Measurements from ENCODE around the gene ENGASE. TPM values are rescaled to one million over a fixed set of nuclear protein-coding genes. Genes with fewer than 3 reads are reported as not detected.

The ENGASE gene
- total and polyA plus RNA-seq, 2 of the 4 experiments (the other 2 are of a cell fraction), result 3.9 to 12.1 TPM

DNA sequence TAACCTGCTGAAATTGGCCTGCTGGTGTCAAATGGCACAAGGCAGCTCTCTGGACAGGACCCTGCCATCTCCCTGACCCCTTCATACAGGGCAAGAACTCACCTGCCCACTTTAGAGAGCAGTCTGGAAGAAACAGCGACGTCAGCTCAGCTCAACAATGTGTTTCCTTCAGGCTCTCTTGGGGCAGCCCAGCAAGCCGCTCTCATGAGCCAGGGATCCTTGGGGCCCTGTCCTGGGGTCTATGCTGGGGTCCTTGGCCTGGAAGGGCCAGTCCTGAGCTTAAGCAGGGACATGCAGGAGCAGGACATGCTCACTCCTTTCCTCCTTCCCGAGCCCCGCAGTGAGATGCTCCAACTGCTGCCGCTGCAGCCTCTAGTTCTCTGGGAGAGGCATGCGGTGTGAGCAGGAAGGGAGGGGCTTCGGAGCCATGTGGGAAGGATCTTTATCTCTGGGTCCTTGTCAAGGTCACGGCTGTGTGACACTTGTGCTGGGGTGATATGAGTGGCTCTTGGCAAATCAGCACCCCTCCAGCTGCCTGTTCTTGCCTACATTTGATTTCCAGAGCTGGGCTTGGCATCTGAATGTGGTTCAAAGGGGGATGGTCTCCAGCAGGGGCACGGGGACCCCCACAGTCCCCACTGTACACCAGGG, 47.2 kb upstream of the ENGASE start:
- Histone ChIP-seq H4K8ac (ENCODE audit: low read depth in 2 of 2, low read length in 2 of 2) (peak overlapping the region; percentile 71 to 88; a peak in 3 of 4 replicates), H3K36me3 (ENCODE audit: control insufficient read depth, insufficient read depth, low read length) (no peaks in the 10 kb centered on the region), H2AK5ac (ENCODE audit: low read depth, low read length) (peak overlapping the region; percentile 96), H3K9me1 (ENCODE audit: insufficient read depth, low read length) (peaks cover 24% of the 10 kb centered on the region), H3K56ac (ENCODE audit: extremely low read depth, insufficient read depth, low read length) (no peak overlapping the region), H2BK120ac (ENCODE audit: low read depth, low read length) (peak overlapping the region; percentile 92), H2BK20ac (ENCODE audit: low read depth, low read length) (peak overlapping the region; percentile 93), H3K4ac (ENCODE audit: low read depth, low read length) (peak overlapping the region; percentile 82), H3K9me3 (ENCODE audit: control insufficient read depth, insufficient read depth, low read length) (no peaks in the 10 kb centered on the region), H3K27ac (ENCODE audit: insufficient read depth, low read length) (peak overlapping the region; percentile 18), H2BK5ac (ENCODE audit: low read depth, low read length, poor library complexity, severe bottlenecking) (peak overlapping the region; percentile 28), H3K79me1 (ENCODE audit: low read depth in 1 of 2, low read length in 2 of 2) (peaks cover 7 to 31% of the 10 kb centered on the region in 2 experiments; a peak in 2 of 4 replicates), H3K9ac (ENCODE audit: low read depth, low read length) (peak overlapping the region; percentile 0; the same call in 1 of the 2 replicates), H2BK15ac (ENCODE audit: low read depth, low read length) (peak overlapping the region; percentile 82; the same call in 2 of the 3 replicates), H4K91ac (ENCODE audit: insufficient read depth, low read depth, low read length) (peak overlapping the region; percentile 79), H2AFZ (replicated peaks; ENCODE audit: low read length, poor library complexity) (peak overlapping the region; percentile 58), H3K23ac (ENCODE audit: low read depth, low read length) (0 out of 2 replicates have a peak overlapping the region, but pooled peaks have one; percentile 6), H3K4me3 (ENCODE audit: insufficient read depth, low read depth, low read length) (no peak overlapping the region), H2AK9ac (replicated peaks; ENCODE audit: low read depth, low read length, poor library complexity) (peak overlapping the region; percentile 59), H4K5ac (ENCODE audit: low read depth, low read length) (peak overlapping the region; percentile 88), H3K4me2 (ENCODE audit: low read depth, low read length) (peak overlapping the region; percentile 54), H3K18ac (ENCODE audit: low read depth, low read length) (peak overlapping the region; percentile 87), H4K20me1 (ENCODE audit: insufficient read depth, low read length) (no peaks in the 10 kb centered on the region), H3K14ac (replicated peaks; ENCODE audit: low read depth, low read length) (peak overlapping the region; percentile 70), H3K4me1 (ENCODE audit: control insufficient read depth, insufficient read depth, low read length) (peaks cover 27% of the 10 kb centered on the region), H3K27me3 (ENCODE audit: control insufficient read depth, insufficient read depth, low read length) (peaks cover under 1% of the 10 kb centered on the region; the same call in 1 of the 2 replicates)
- TF ChIP-seq CHD1 (IDR thresholded peaks at IDR 0.05; ENCODE audit: low read depth, low read length) (no peak), MAZ (IDR thresholded peaks at IDR 0.05; ENCODE audit: borderline replicate concordance, low read depth, low read length) (no peak), MAFK (IDR thresholded peaks at IDR 0.05; ENCODE audit: low read depth, low read length) (no peak), FOS (IDR thresholded peaks at IDR 0.05; ENCODE audit: low read depth, low read length) (no peak), BHLHE40 (IDR thresholded peaks at IDR 0.05; ENCODE audit: low read depth, low read length) (no peak)
- in situ Hi-C loops (cut with MboI; ENCODE audit: low sequenced_read_pairs) (no loop called here), dilution Hi-C loops (cut with HindIII; ENCODE audit: low sequenced_read_pairs, unreplicated experiment) (no loop called here), intact Hi-C loops (cut with micrococcal nuclease) (no loop called here)
- ChIA-PET POLR2A (ENCODE audit: unreplicated experiment) (interaction anchor here (1.0 kb wide), 1 partner anchor 11 kb away, joined by 3 read pairs; no protein-coding TSS in a partner anchor), CTCF (interaction anchor here (0.9 to 1.1 kb wide), 3 partner anchors 18 to 365 kb away, joined by 3 to 4 read pairs (median 3); no protein-coding TSS in a partner anchor)
- ATAC-seq (ENCODE audit: low read depth) (peak; percentile 10; the same call in 1 of the 2 replicates), DNase-seq (no peak)
- no TSS peak for BruUV-seq (replicated peaks)
- 67% methylated on average over 3 of the region's 10 CpGs; no CpG with 5 or more reads in 1 of the 2 experiments for WGBS, 2 experiments (ENCODE audit: extremely low coverage in 2 of 2, insufficient read length in 1 of 2)
